IPS-18a (cell line): Measurements from ENCODE around the gene CYTH3.

ENCODE experiments used
- H3K27ac ChIP-seq: one replicate; pipeline ENCODE4 v1.5.1; 2013; ENCODE audit warnings: low read length
- H3K27me3 ChIP-seq: one replicate; pipeline ENCODE4 v1.6.1; 2013; ENCODE audit warnings: mild to moderate bottlenecking, low read length; ENCODE audit not compliant: control insufficient read depth, insufficient read depth
- H3K36me3 ChIP-seq: one replicate; pipeline ENCODE4 v1.6.1; 2013; ENCODE audit warnings: low read depth, low read length; ENCODE audit not compliant: control insufficient read depth
- H3K4me1 ChIP-seq: one replicate; pipeline ENCODE4 v1.6.1; 2013; ENCODE audit warnings: low read depth, low read length; ENCODE audit not compliant: control insufficient read depth
- H3K4me3 ChIP-seq: one replicate; pipeline ENCODE4 v1.5.1; 2013; ENCODE audit warnings: low read length
- H3K9ac ChIP-seq: one replicate; pipeline ENCODE4 v1.6.1; 2013; ENCODE audit warnings: mild to moderate bottlenecking, low read length, moderate library complexity
- H3K9me3 ChIP-seq: one replicate; pipeline ENCODE4 v1.6.1; 2013; ENCODE audit warnings: low read depth, low read length; ENCODE audit not compliant: control insufficient read depth

CYTH3 gene

GRCh38 chr7:6268023-6268900, 4.2 kb downstream of the CYTH3 start:
- Histone ChIP-seq H3K9me3 (no peaks in the 10 kb centered on the region), H3K4me3 (no peak overlapping the region), H3K27me3 (peaks cover 23% of the 10 kb centered on the region)

DNA sequence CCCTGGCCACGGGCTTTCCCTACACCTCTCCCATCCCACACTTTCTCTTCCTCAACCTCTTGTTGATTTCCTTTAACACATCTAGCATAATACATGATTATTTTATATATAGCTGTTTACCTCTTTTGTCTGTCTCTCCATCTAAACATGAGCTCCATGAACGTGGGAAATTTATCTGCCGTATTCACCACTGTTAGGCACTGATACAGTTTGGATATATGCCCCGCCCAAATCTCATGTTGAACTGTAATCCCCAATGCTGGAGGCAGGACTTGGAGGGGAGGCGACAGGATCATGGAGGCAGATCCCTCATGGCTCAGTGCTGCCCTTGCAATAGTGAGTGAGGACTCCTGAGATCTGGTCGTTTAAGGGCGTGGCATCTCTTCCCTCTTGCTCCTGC, 5.7 kb downstream of the CYTH3 start:
- Histone ChIP-seq H3K9me3 (no peaks in the 10 kb centered on the region), H3K27ac (no peak overlapping the region), H3K9ac (no peak overlapping the region), H3K27me3 (peaks cover 17% of the 10 kb centered on the region), H3K4me3 (no peak overlapping the region), H3K4me1 (peaks cover 8% of the 10 kb centered on the region), H3K36me3 (no peaks in the 10 kb centered on the region)

More at GRCh38 chr7:6268023-6268900, 4.2 kb downstream of the CYTH3 start:
- no peak overlapping the region for H3K27ac ChIP-seq
- no peak overlapping the region for H3K9ac ChIP-seq
- H3K36me3 ChIP-seq = no peaks in the 10 kb centered on the region
- peaks cover 12% of the 10 kb centered on the region for H3K4me1 ChIP-seq

DNA sequence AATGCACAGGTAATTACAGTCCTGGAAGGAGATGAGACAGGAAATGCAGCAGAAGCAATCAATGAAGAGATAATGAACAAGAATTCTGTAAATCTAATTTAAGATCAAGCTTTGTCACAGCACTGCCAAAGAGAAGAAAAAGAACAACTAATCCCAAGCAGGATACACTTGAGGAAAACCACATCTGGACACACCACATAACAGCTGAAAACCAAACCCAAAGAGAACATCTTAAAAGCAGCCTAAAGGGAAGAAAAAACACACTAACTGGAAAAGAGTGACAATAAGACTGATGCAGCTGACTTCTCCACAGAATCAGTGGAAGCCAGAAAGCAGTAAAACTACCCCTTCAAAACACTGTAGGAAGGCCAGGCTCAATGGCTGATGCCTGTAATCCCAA, 10.2 kb downstream of the CYTH3 start:
- H3K4me3 ChIP-seq = no peak overlapping the region
- H3K27ac ChIP-seq = no peak overlapping the region
- H3K36me3 ChIP-seq = no peaks in the 10 kb centered on the region
- H3K27me3 ChIP-seq = no peaks in the 10 kb centered on the region
- H3K4me1 ChIP-seq = peaks cover 7% of the 10 kb centered on the region
- no peaks in the 10 kb centered on the region for H3K9me3 ChIP-seq
- H3K9ac ChIP-seq = no peak overlapping the region

GRCh38 chr7:6261699-6262098, 10.7 kb downstream of the CYTH3 start:
- Histone ChIP-seq H3K4me3 (no peak overlapping the region), H3K9ac (no peak overlapping the region), H3K27ac (no peak overlapping the region)

GRCh38 chr7:6260291-6261187, 11.9 kb downstream of the CYTH3 start:
- no peaks in the 10 kb centered on the region for H3K27me3 ChIP-seq
- no peak overlapping the region for H3K27ac ChIP-seq
- H3K9ac ChIP-seq = no peak overlapping the region
- no peaks in the 10 kb centered on the region for H3K9me3 ChIP-seq
- H3K4me1 ChIP-seq = peaks cover 7% of the 10 kb centered on the region
- H3K4me3 ChIP-seq = no peak overlapping the region
- no peaks in the 10 kb centered on the region for H3K36me3 ChIP-seq

More at GRCh38 chr7:6261699-6262098, 10.7 kb downstream of the CYTH3 start:
- Histone ChIP-seq H3K36me3 (no peaks in the 10 kb centered on the region), H3K4me1 (peaks cover 7% of the 10 kb centered on the region), H3K27me3 (no peaks in the 10 kb centered on the region), H3K9me3 (no peaks in the 10 kb centered on the region)

DNA sequence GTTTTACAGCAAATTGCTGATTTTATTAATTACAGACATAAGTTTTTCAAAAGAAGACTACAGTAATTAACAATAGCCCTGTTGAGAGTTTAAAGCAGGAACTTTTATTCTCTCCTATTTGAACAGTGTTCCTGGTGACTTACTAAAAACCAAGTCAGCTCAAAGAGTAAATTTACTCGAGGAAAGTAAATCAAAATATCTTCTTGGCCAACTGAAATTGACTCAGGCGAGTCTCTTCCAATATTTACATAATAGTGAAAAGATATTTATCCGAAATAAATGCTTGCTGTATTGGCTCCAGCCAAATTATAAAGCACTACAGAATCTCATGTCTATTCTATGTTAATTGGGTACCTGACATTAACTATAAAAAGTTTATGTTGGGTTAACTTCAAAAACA, 13.2 kb downstream of the CYTH3 start:
- peaks cover 7% of the 10 kb centered on the region for H3K4me1 ChIP-seq
- no peak overlapping the region for H3K9ac ChIP-seq
- no peak overlapping the region for H3K27ac ChIP-seq
- H3K36me3 ChIP-seq = no peaks in the 10 kb centered on the region
- H3K4me3 ChIP-seq = no peak overlapping the region
- H3K9me3 ChIP-seq = no peaks in the 10 kb centered on the region
- no peaks in the 10 kb centered on the region for H3K27me3 ChIP-seq

GRCh38 chr7:6258440-6259182, 13.8 kb downstream of the CYTH3 start:
- Histone ChIP-seq H3K9ac (no peak overlapping the region), H3K36me3 (no peaks in the 10 kb centered on the region), H3K27me3 (no peaks in the 10 kb centered on the region), H3K27ac (no peak overlapping the region), H3K4me1 (peaks cover 7% of the 10 kb centered on the region), H3K9me3 (no peaks in the 10 kb centered on the region), H3K4me3 (no peak overlapping the region)

- no peaks in the 10 kb centered on the region for H3K36me3 ChIP-seq
- no peak overlapping the region for H3K4me3 ChIP-seq
- no peak overlapping the region for H3K9ac ChIP-seq
- peaks cover 7% of the 10 kb centered on the region for H3K4me1 ChIP-seq
- no peak overlapping the region for H3K27ac ChIP-seq
- H3K9me3 ChIP-seq = no peaks in the 10 kb centered on the region
- H3K27me3 ChIP-seq = no peaks in the 10 kb centered on the region
Observed at GRCh38 chr7:6257675-6258074, 14.7 kb downstream of the CYTH3 start.

- Histone ChIP-seq H3K4me3 (no peak overlapping the region), H3K4me1 (peaks cover 7% of the 10 kb centered on the region), H3K36me3 (no peaks in the 10 kb centered on the region), H3K9me3 (no peaks in the 10 kb centered on the region), H3K27ac (no peak overlapping the region), H3K27me3 (no peaks in the 10 kb centered on the region), H3K9ac (no peak overlapping the region)
Observed at GRCh38 chr7:6256677-6257535, 15.5 kb downstream of the CYTH3 start.

- Histone ChIP-seq H3K27me3 (no peaks in the 10 kb centered on the region), H3K4me1 (peaks cover 7% of the 10 kb centered on the region), H3K9me3 (no peaks in the 10 kb centered on the region), H3K4me3 (no peak overlapping the region), H3K9ac (no peak overlapping the region), H3K36me3 (no peaks in the 10 kb centered on the region), H3K27ac (no peak overlapping the region)
Observed at GRCh38 chr7:6256109-6256483, 16.3 kb downstream of the CYTH3 start.
